NOMO-1 (cell line): ENCODE data around the gene DIAPH3.

Source experiments
- DNase-seq, 2 experiments: peaks; one replicate each; lab custom pipeline; 2025; ENCODE audit not compliant: unreplicated experiment in 2 of 2; lab: John Stamatoyannopoulos, UW

Gene DIAPH3

GRCh38 chr13:59643906-59644626 is 519.7 kb downstream of the DIAPH3 start:
- DNase-seq, result no peak

- no peak for DNase-seq
These were observed 520.3 kb downstream of the DIAPH3 start for GRCh38 chr13:59643364-59643841.

GRCh38 chr13:59641817-59642216 is 521.9 kb downstream of the DIAPH3 start:
- DNase-seq, result no peak

GRCh38 chr13:59641261-59641660 is 522.5 kb downstream of the DIAPH3 start:
- no peak for DNase-seq

- no peak for DNase-seq
These were observed 525.3 kb downstream of the DIAPH3 start for GRCh38 chr13:59638404-59638803.

- no peak for DNase-seq
These were observed 528.1 kb downstream of the DIAPH3 start for GRCh38 chr13:59635589-59635988.

- DNase-seq, result no peak
These were observed 530.4 kb downstream of the DIAPH3 start for GRCh38 chr13:59633290-59633689.

- DNase-seq, result no peak
These were observed 532.5 kb downstream of the DIAPH3 start for GRCh38 chr13:59631271-59631670.

- no peak for DNase-seq
These were observed 538.6 kb downstream of the DIAPH3 start for GRCh38 chr13:59625111-59625510.

GRCh38 chr13:59623206-59623915 is 540.4 kb downstream of the DIAPH3 start:
- DNase-seq, result no peak

- DNase-seq, result no peak
These were observed 542.0 kb downstream of the DIAPH3 start for GRCh38 chr13:59621773-59622172.
